Measurements from ENCODE around the gene SCN2A. TPM values are rescaled to one million over a fixed set of nuclear protein-coding genes. Genes with fewer than 3 reads are reported as not detected.

The SCN2A gene
- total RNA-seq, result 1 to 10 TPM in 1 of 4 donors, under 1 TPM in 3; 0.12 to 1.3 (median 0.64) TPM

DNA sequence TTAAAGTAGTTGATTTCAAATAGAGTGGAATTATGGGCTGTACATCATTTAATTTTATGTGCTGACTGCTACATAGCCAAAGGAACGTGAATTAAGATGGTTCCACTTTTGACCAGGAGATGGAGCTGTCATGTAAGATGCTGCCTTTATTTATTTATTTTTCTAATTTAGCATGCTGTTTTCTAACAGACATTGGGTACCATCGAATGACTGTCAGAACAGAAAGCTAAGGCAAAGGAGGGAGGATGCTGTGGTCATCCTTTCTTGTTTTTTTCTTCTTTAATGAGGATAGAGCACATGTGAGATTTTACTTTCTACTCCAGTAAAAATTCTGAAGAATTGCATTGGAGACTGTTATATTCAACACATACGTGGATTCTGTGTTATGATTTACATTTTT lies at the start of gene SCN2A:
TSS of gene SCN2A (plus strand) at position 185 of the 400 bp plus-strand sequence. CDS start 56,410 bp downstream, outside the sequence.
- H3K36me3 ChIP-seq, result no peaks in the 10 kb centered on the region
- no peak for ATAC-seq
- no peak for TF ChIP-seq POLR2AphosphoS5 (IDR thresholded peaks at IDR 0.05)
- peak; percentile 41 to 57 (median 51) for TF ChIP-seq CTCF (IDR thresholded peaks at IDR 0.05)
- WGBS, 2 donors (ENCODE audit: low coverage in 1 of 2), result 20% methylated on average over 3 of the region's 3 CpGs
- no peak within 1 kb of the TSS for H3K4me3 ChIP-seq
- H3K4me1 ChIP-seq, result no peaks in the 10 kb centered on the region
- H3K27me3 ChIP-seq, result no peaks in the 10 kb centered on the region
- no peak within 1 kb of the TSS for H3K27ac ChIP-seq
- no peaks in the 10 kb centered on the region for H3K9me3 ChIP-seq

- Histone ChIP-seq H3K4me1 (no peaks in the 10 kb centered on the region), H3K9me3 (no peaks in the 10 kb centered on the region), H3K27ac (no peak overlapping the region), H3K36me3 (no peaks in the 10 kb centered on the region), H3K27me3 (no peaks in the 10 kb centered on the region), H3K4me3 (no peak overlapping the region)
- no peak for ATAC-seq
- TF ChIP-seq EP300 (IDR thresholded peaks at IDR 0.05) (no peak), CTCF (IDR thresholded peaks at IDR 0.05) (no peak), POLR2AphosphoS5 (IDR thresholded peaks at IDR 0.05) (no peak), POLR2A (IDR thresholded peaks at IDR 0.05) (no peak)
- WGBS, 2 donors (ENCODE audit: low coverage in 1 of 2), result 60 to 69% methylated on average over 2 of the region's 2 CpGs
These were observed 48.0 kb upstream of the SCN2A start for GRCh38 chr2:165191096-165191728.

DNA sequence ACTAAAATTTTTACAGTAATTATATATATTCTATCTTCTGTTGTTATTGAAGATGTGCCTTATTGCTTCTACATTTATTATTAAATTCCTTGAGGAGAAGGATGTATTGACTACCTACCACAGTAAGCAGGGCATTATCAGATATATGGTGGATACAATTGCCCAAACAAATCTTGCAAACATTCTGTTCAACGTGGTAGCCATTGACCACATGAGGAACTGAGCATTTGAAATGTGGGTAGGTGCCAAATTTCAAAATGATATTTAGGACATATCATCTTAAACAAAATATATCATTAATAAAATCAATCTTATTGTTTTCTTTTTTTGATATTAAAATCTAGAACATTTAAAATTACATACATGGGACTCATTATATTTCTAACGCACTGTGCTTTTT lies 46.5 kb upstream of the SCN2A start:
- Histone ChIP-seq H3K36me3 (no peaks in the 10 kb centered on the region), H3K27me3 (no peaks in the 10 kb centered on the region), H3K4me1 (no peaks in the 10 kb centered on the region), H3K9me3 (no peaks in the 10 kb centered on the region), H3K27ac (no peak overlapping the region), H3K4me3 (no peak overlapping the region)
- 72 to 87% methylated on average over 2 of the region's 2 CpGs for WGBS, 2 donors (ENCODE audit: low coverage in 1 of 2)
- no peak for TF ChIP-seq EP300 (IDR thresholded peaks at IDR 0.05)
- no peak for TF ChIP-seq POLR2A (IDR thresholded peaks at IDR 0.05)
- TF ChIP-seq POLR2AphosphoS5 (IDR thresholded peaks at IDR 0.05), result no peak
- TF ChIP-seq CTCF (IDR thresholded peaks at IDR 0.05), result no peak
- no peak for ATAC-seq

DNA sequence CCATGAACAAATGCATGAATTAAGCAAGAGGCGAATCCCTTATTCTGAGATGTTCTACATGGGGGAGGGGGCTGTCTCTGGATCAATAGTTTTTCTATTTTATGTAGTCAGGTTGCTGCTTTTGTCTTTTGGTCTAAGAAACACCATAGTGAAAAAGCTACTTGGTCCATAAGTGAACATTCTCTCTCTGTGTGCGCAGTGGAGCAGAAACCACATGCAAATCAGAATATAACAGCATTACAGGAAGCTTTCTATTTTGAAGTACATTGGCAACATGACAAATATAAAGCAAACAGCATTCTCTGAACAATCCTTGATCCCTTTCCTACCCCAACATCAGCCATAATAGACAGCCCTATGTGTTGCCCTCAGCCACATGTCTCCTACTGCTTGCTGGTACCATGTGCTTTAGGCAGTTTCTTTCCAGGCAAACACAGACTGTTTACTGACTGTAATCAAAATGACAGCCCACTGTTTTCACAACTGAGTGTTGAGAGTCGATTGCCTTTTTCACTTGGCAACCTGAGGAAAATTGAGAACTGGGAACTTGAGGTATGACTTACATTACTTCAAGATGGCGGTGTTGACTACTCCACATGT lies 45.9 kb upstream of the SCN2A start:
- H3K4me3 ChIP-seq, result no peak overlapping the region
- H3K27me3 ChIP-seq, result no peaks in the 10 kb centered on the region
- H3K36me3 ChIP-seq, result no peaks in the 10 kb centered on the region
- H3K9me3 ChIP-seq, result no peaks in the 10 kb centered on the region
- 93 to 100% methylated on average over 2 to 4 of the region's 4 CpGs for WGBS, 2 donors (ENCODE audit: low coverage in 1 of 2)
- H3K4me1 ChIP-seq, result no peaks in the 10 kb centered on the region
- H3K27ac ChIP-seq, result no peak overlapping the region
- no peak for ATAC-seq
- TF ChIP-seq EP300 (IDR thresholded peaks at IDR 0.05), result no peak
- no peak for TF ChIP-seq POLR2A (IDR thresholded peaks at IDR 0.05)
- no peak for TF ChIP-seq POLR2AphosphoS5 (IDR thresholded peaks at IDR 0.05)

DNA sequence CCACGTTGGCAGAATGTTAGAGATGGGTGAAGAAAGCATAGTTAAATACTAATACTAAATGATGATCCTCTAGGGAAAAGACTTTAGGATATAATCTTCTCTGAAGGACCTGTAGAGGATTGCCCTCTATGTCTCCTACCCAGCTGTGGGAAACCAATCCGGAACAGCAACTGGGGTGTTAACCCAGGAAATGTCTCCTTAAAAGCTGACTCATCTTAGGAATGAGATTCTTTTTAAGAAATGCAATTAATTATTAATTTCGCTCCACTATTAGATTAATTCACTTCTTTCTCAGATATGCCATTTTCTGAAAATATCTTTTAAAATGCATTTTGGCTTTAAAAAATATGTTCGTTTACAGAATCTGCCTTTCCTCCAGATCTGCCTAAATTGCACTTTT lies 42.8 kb upstream of the SCN2A start:
- Histone ChIP-seq H3K36me3 (no peaks in the 10 kb centered on the region), H3K27me3 (no peaks in the 10 kb centered on the region), H3K27ac (no peak overlapping the region), H3K4me1 (no peaks in the 10 kb centered on the region), H3K4me3 (no peak overlapping the region), H3K9me3 (no peaks in the 10 kb centered on the region)
- no peak for ATAC-seq
- 59 to 69% methylated on average over 4 of the region's 4 CpGs for WGBS, 2 donors (ENCODE audit: low coverage in 1 of 2)
- TF ChIP-seq POLR2A (IDR thresholded peaks at IDR 0.05) (no peak), CTCF (IDR thresholded peaks at IDR 0.05) (no peak), POLR2AphosphoS5 (IDR thresholded peaks at IDR 0.05) (no peak), EP300 (IDR thresholded peaks at IDR 0.05) (no peak)
